GM21515 (cell line): ENCODE measurements around the gene UBE2G1.
A peak's percentile ranks its signal among the peaks of the same experiment; 100 is the strongest.

Experiments used
- ATAC-seq: cut with Tn5 transposase; IDR thresholded peaks from one replicate; pipeline ENCODE4 v1.9.1; 2021; ENCODE audit not compliant: unreplicated experiment

UBE2G1 gene, protein sequence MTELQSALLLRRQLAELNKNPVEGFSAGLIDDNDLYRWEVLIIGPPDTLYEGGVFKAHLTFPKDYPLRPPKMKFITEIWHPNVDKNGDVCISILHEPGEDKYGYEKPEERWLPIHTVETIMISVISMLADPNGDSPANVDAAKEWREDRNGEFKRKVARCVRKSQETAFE

DNA sequence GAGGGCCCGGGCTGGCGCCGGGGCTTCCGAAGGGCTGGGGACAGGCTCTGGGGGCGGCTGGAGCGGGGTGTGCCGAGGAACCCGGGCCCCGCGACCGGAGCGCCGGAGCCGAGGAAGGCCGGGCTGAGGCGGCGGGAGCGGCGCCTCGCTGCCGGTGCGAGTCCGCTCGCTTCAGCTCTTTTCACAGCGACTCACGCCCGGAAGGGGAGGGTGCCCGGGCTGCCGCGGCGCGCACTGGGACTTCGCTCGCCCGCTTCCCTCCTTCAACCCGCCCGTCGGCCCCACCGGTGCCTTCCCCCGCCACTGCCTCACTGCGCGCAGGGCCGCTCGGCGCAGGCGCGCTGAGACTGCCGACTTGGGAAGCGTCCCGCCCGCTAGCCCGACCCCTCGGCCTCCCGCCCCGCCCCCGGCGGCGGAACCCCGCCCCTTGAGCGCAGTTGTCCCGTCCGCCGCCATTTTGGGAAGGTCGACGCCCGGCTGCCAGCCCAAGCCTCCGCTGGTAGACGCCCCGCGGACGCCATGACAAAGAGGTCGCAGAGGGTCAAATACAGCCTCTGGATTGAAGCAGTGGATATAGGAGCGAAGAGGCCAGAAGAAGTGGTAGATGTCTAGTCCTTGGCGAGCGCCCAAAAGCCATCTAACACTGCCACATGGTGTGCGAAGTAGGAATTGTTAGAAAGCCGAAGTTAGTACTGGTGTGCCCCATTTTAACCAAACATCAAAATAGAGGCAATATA, at the start of gene UBE2G1:
Gene UBE2G1, minus strand, starts transcription at position 349 of the 737 bp plus-strand sequence. CDS start 359 bp downstream, outside the sequence.
- peak; percentile 60 for ATAC-seq

DNA sequence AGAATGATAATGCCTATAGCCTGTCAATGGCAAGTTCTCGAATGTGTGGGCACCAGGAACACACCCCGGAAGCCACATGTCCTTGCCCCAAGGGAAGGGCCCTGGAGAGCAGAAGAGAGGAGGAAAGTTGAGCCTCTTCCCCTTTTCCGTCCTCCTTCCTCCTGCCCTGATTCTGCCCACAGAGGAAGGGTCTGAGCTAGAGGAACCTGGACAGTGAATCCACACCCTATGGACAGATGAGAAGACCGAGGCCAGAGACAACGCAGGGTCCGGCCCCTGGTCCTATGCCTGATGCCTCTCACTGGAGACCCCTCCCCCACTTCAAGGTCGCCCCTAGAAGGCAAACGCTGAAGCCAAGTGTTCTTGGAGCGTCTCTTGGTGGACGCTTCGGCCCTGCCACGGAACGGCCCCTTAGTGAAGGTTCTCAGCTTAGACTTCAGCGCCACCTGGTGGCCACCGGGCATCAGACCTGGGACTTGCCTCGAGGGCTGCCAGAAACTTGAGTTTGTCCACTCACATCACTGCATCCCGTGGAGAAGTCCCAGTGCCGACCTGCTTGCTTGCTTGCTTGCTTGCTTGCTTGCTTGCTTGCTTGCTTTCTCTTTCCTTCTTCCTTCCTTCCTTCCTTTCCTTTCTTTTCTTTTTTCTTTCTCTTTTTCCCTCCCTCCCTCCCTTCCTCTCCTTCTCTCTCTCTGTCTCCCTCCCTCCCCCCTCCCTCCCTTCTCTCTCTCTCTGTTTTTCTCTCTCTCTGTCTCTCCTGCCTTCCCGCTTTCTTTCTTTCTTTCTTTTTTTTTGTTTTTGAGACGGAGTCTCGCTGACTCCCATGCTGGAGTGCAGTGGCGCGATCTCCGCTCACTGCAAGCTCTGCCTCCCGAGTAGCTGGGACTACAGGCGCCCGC, 46.7 kb upstream of the UBE2G1 start:
- ATAC-seq = peak; percentile 67

DNA sequence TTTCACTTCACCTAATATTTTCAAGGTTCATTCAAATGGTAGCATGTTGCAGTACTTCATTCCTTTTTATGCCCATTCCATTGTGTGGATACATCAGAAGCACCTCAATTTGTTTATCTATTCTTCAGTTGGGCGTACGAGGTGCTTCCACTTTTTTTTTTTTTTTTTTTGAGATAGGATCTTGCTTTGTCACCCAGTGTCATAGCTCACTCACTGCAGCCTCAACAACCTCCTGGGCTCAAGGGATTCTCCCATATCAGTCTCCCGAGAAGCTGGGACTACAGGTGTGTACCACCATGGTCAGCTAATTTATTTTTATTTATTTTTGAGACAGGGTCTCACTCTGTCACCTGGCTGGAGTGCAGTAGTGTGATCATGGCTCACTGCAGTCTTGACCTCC, 44.7 kb upstream of the UBE2G1 start:
- no peak for ATAC-seq

DNA sequence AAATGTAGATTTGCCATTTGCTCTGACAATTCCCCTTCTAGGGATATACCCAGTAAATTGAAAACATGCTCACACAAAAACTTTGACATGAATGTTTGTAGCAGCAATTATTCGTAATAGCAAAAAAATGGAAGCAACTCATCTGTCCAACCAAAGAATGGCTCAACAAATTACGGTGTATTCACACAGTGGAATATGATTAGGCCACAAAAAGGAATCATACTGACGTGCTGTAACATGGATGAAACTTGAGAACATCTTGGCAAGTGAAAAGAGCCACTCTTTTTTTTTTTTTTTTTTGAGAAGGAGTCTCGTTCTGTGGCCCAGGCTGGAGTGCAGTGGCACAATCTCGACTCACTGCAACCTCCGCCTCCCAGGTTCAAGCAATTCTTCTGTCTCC, 43.2 kb upstream of the UBE2G1 start:
- ATAC-seq = no peak

DNA sequence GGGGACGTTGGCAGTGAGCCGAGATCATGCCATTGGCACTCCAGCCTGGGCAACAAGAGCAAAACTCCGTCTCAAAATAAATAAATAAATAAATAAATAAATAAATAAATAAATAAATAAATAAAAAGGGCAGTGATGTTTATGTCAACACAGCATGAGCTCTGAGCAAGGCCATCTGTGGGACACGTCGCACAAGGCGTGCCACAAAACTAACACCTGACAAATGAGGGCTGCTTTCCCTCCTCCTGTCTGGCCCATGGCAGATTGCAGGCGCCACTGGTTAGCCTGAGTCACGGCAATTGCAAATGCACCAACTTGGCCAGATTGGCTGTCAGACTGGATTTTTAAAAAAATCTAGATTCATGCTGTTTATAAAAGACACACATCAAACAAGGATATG, 41.4 kb upstream of the UBE2G1 start:
- ATAC-seq = no peak

DNA sequence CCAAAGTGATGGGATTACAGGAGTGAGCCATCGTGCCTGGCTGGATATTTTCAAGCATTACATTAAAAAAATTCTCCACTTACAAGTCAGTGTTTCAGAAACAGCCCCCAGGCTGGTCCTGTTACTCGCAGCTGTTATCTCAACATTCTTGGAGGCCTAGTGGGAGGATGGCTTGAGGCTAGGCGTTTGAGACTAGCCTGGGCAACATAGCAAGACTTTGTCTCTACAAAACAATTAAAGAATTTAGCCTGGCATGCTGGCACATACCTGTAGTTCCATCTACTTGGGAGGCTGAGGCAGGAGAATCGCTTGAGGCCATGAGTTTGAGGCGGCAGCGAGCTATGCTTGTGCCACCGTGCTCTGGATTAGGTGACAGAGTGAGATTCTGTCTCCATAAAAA, 40.7 kb upstream of the UBE2G1 start:
- ATAC-seq = no peak

DNA sequence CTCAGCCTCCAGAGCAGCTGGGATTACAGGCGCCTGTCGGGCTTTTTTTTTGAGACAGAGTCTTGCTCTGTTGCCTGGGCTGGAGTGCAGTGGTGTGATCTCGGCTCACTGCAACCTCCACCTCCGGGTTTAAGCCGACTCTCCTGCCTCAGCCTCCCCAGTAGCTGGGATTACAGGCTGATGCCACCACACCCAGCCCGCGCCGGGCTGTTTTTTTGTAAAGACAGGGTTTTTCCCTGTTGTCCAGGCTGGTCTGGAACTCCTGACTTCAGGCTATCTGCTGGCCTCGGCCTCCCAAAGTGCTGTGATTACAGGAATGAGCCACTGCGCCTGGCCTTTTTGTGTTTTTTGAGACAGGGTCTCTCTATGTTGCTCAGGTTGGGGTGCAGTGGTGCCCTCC, 39.9 kb upstream of the UBE2G1 start:
- ATAC-seq = no peak

DNA sequence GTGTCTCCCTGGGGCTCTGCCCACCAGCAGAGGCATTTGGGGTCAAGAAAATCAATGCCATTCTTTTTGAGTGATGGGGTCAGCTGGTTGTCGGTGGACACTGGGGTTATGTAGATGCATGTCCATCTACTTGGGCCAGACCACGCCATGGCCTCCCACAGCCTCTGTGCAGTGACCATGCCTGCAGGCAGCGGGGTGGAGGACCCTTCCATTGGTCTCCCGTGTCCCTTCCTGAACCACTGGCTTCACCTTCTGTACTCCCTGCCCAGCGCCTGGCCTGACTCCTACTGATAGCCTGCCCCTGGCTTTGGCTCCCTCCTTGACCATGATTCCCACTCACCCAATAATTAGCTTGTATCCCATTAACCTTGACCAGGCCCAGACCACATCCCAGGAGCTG, 39.2 kb upstream of the UBE2G1 start:
- no peak for ATAC-seq

DNA sequence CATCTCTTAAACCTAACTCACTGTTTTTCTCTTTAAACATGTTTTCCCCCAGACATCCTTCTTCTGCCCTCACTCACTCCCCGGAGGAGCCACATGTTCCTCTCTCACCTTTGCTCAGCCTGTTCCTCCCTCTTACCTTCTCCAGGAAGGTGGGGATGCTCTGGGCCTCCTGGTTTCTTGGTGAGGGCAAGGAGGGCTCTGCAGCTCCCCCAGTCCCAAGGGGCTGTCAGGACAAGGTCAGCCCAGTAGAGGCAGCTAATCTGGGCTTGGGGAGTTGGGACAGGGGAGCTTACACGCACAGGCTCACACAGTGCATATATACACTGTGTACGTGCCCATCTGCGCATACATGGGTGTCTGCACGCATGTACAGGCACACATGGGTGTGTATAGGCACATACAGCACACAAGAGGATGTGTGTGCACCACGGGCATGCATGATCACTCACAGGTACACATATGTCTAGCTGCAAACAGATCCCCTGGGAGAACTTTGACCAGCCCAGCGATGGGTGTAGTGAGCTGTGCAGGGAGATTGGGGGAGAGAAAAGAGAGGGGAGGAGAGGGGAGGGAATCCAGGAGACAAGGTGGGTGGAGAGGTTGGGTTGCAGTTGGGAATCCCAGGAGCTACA, 38.7 kb upstream of the UBE2G1 start:
- no peak for ATAC-seq

DNA sequence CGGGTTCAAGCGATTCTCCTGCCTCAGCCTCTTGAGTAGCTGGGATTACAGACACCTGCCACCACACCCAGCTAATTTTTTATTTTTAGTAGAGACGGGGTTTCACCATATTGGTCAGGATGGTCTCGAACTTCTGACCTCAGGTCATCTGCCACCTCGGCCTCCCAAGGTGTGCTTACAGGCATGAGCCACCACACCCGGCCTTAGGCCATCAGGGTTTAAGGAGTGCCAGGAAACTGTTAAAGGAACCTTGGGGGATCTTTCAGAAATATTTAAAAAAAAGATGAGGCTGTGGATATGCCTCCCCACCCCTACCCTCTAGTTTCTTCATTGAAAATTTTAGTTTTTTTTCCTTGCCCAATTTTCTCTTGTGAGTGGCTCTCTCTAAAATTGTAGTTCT, 31.4 kb upstream of the UBE2G1 start:
- ATAC-seq = no peak

DNA sequence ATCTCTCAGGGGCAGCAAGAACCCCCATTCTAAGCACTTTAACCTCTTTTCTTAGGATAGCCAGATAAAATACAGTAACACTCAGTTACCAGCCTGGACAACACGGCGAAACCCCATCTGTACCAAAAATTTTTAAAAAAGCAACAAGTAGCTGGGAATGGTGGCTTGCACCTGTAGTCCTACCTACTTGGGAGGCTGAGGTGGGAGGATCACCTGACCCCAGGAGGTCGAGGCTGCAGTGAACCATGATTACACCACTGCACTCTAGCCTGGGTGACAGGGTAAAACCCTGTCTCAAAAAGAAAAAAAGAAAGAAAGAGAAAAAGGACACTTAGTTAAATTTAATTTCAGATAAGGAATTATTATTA, 28.6 kb upstream of the UBE2G1 start:
- ATAC-seq = no peak

DNA sequence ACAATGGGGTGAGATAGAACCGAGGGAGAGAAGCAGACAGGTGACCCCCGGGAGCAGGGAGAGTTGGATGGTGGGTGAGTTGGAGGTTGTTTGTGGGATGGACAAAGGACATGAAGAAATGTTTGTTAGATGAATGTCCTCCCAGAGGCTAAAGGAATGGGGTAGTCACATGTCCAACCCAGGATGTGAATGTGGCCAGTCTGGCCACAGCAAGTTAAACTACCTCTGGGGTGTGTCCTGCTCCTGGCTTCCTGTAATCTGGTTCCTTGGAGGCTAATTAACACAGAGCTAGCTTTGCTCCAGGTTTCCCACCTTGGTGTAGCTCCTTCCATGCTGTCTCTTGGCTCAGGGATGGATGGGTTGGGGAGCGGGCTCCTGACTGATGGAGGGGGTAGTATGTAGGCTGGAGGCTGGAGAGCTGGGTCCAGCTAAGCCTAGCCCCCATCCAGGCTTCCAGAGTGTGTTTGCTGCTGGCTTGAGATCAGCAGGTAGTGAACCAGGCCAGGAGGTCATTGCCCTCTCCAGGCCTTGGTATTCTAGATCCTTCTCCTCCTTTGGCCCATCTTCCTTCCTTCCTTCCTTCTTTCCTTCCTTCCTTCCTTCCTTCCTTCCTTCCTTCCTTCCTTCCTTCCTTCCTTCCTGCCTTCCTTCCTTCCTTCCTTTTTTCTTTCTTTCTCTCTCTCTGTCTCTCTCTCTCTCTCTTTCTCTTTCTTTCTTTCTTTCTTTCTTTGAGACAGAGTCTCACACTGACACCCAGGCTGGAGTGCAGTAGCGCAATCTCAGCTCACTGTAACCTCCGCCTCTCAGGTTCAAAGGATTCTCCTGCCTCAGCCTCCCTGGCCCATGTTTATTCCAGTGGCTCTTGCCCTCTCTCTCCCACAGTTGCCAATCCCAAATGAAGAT, 28.0 kb upstream of the UBE2G1 start:
- ATAC-seq = no peak

DNA sequence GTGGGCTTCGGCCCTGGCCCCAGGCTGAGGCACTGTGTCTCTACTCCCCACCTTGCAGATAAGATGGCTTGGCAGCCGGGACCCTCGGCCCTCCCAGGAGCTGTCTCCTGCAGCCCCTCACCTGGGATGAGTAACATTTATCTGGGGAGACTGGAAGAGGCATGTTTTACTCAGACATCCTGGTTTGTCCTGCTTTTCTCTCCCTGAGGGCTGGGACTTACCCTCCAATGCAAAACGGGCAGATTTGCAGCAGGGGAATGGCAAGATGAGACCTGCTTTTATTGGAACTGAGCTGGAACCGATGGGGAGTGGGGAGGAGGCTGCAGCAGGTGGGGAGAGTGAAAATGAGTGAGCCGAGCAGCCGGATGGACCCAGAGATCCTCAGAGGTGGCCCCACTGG, 27.3 kb upstream of the UBE2G1 start:
- no peak for ATAC-seq

DNA sequence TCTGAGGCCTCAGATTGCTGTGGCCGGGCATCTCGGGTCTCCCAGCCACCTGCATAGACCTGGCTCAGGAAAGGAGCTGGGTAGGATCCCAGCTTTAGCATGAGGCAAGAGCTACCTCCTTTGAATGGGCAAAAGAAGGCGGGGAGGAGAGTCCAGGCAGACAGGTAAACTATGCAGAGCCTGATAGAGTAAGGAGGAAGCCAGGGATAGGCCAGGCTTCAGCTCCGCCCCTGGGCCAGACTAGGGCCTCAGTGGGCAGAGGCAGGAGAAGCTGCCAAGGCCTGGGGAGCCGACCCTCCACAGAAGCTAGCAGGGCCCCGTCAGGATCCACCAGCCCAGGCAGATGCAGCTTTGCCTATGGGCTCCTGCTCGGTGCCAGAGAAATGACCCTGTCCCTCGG, 22.6 kb upstream of the UBE2G1 start:
- ATAC-seq = no peak

DNA sequence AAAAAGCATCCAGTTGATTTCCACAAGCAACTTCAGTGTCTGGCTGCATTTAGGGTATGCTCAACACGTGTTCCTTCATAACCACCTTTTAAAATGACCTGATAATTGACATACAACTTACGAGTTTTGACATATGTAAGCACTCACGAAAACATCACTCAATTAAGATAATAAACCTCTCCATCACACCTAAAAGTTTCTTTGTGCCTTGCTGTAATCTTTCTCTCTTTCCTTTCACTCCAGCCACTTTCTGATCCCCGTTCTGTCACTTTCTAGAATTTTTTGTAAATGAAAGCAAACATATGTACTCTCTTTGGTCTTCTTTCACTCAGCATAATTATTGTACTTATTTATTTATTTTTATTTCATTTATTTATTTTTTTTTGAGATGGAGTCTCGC, 20.7 kb upstream of the UBE2G1 start:
- ATAC-seq = no peak

DNA sequence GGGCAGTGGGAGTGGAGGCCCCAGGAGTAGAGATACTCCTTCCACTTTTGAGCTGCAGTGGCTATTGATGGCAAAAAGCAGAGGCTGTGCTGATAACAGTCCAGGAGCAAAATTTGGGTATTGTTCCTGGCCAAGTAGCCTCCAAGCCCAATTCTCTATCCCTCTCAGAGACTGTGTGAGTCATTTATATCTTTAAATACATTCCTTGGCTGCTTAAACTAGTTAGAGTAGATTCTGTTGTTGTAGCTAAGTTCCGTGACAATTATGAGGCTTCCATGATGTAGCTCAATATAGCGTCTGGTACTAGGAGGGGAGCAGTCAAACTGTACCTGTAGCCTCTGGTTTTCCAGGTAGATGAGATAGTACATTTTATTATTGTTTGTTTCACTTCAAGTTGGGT, 19.9 kb upstream of the UBE2G1 start:
- no peak for ATAC-seq

DNA sequence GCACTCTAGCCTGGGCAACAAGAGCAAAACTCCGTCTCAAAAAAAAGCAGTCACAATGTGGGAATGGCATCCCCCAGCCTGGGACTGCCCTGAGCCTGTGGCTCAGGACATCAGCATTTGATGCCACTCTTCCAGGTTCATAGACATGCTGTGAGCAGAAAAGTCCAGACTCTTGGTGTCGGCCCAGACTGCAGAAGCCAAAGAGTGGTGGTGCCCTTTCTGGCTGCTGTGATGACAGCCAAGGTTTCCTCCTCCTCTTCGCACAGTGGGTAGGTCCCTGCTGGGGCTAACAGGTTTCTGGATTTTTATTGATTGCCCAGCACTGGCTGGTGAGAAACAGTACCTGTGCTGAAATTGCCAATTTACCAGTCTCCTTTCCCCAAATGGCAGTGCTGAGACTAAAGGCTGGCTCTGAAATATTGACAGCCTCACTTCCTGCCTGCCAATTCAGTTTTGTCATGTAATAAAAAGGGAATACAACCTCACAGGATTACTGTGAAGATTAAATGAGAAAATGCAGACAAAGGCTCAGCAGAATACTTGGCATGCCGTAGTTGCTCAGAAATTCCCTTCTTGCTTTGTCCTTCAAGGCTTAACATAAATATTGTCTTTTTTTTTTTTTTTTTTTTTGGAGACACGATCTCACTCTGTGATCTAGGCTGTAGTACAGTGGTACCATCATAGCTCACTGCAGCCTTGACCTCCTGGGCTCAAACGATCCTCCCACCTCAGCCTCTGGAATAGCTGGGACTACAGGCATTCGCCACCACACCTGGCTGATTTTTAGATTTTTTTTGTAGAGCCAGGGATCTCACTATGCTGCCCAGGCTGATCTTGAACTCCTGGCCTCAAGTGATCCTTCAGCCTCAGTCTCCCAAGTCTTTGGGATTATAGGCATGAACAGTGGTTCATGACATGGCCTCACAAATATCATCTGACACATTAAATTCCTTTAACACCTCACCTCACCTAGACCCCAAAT, 15.5 kb upstream of the UBE2G1 start:
- ATAC-seq = no peak

DNA sequence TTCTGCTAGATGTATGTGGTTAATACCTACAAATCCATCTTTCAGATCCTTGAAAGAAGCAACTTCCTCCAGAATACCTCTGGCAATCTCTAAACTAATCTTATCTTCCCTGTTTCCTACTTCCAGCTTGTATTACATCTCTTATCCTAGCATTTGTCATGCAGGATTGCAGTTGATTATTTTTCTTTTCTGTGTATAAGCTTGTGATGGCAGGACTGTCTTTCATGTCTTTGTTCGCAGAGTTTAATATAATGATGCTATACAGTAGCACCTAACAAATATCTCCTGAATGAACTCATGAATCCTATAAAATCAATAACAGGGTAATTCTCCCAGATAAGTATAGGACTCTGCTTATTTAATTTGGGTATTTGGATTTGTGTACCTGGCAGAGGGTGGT, 12.2 kb upstream of the UBE2G1 start:
- ATAC-seq = no peak

DNA sequence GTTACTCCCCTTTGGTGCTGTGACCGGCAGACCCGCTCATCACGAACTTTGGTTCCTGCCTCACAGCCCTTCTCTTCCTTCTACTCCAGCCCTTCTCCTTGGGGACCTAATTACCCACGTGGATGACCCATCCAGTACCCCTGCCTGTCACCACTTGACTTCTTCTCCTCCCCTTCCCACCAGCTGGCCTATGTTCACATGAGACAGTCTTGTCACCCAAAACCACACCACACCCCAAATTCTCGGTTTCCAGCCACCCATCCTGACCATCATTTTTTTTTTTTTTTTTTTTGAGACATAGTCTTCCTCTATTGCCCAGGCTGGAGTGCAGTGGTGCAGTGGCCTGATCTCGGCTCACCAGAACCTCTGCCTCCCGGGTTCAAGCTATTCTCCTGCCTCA, 10.8 kb upstream of the UBE2G1 start:
- ATAC-seq = peak; percentile 32
